HepG2 (cell line): ENCODE measurements around the gene ANKRD40. TPM values are rescaled to one million over a fixed set of nuclear protein-coding genes. Genes with fewer than 3 reads are reported as not detected.

Experiments
- BCL3 ChIP-seq: sonication (generic); formaldehyde crosslinking; IDR thresholded peaks from 2 replicates; pipeline ENCODE4 v1.5.1; 2020; ENCODE audit warnings: mild to moderate bottlenecking, missing genetic modification reagents, moderate library complexity
- DNMT1 ChIP-seq: sonication (generic); formaldehyde crosslinking; IDR thresholded peaks from 2 replicates; pipeline ENCODE4 v1.5.1; 2020; ENCODE audit warnings: mild to moderate bottlenecking, missing genetic modification reagents
- EEA1 ChIP-seq: sonication (generic); formaldehyde crosslinking; IDR thresholded peaks from 2 replicates; pipeline ENCODE4 v1.5.1; 2020; ENCODE audit warnings: mild to moderate bottlenecking, missing genetic modification reagents, borderline replicate concordance
- HES4 ChIP-seq: sonication (generic); formaldehyde crosslinking; IDR thresholded peaks from 2 replicates; pipeline ENCODE4 v1.9.0; 2021; ENCODE audit warnings: mild to moderate bottlenecking, missing genetic modification reagents, borderline replicate concordance
- RXRA ChIP-seq: sonication (generic); formaldehyde crosslinking; IDR thresholded peaks from 2 replicates; pipeline ENCODE4 v1.5.1; 2020; ENCODE audit warnings: missing genetic modification reagents
- SNRNP70 ChIP-seq: fragments of 200-400 bp; formaldehyde crosslinking; IDR thresholded peaks from 2 replicates; pipeline ENCODE4 v1.6.1; 2017; ENCODE audit warnings: mild to moderate bottlenecking, low read depth, low read length, moderate library complexity
- SPEN ChIP-seq: sonication (generic); formaldehyde crosslinking; IDR thresholded peaks from 2 replicates; pipeline ENCODE4 v1.5.1; 2020; ENCODE audit warnings: low read depth, mild to moderate bottlenecking, missing genetic modification reagents
- TERF1 ChIP-seq: sonication (generic); formaldehyde crosslinking; IDR thresholded peaks from 2 replicates; pipeline ENCODE4 v1.8.0; 2022; ENCODE audit warnings: mild to moderate bottlenecking, missing genetic modification reagents, moderate library complexity
- ZBED4 ChIP-seq: sonication (generic); formaldehyde crosslinking; IDR thresholded peaks from 2 replicates; pipeline ENCODE4 v1.4.0; 2020; ENCODE audit warnings: missing genetic modification reagents, borderline replicate concordance
- ZNF256 ChIP-seq: sonication (generic); formaldehyde crosslinking; conservative IDR thresholded peaks from 2 replicates; pipeline ENCODE4 v1.4.0; 2020; ENCODE audit warnings: missing genetic modification reagents
- ZNF280B ChIP-seq: sonication (generic); formaldehyde crosslinking; IDR thresholded peaks from 2 replicates; pipeline ENCODE4 v1.5.0; 2020; ENCODE audit warnings: missing genetic modification reagents, mild to moderate bottlenecking, borderline replicate concordance
- ZNF34 ChIP-seq: sonication (generic); formaldehyde crosslinking; IDR thresholded peaks from 2 replicates; pipeline ENCODE4 v1.4.0; 2020; ENCODE audit warnings: mild to moderate bottlenecking, missing genetic modification reagents, borderline replicate concordance
- ZNF446 ChIP-seq: sonication (generic); formaldehyde crosslinking; IDR thresholded peaks from 2 replicates; pipeline ENCODE4 v1.5.0; 2020; ENCODE audit warnings: mild to moderate bottlenecking, missing genetic modification reagents
- ZNF460 ChIP-seq: sonication (generic); formaldehyde crosslinking; IDR thresholded peaks from 2 replicates; pipeline ENCODE4 v1.5.1; 2020; ENCODE audit warnings: missing genetic modification reagents, mild to moderate bottlenecking, borderline replicate concordance
- ZNF574 ChIP-seq: sonication (generic); formaldehyde crosslinking; IDR thresholded peaks from 2 replicates; pipeline ENCODE4 v1.4.0; 2020; ENCODE audit warnings: missing genetic modification reagents
- ZNF788 ChIP-seq: sonication (generic); formaldehyde crosslinking; IDR thresholded peaks from 2 replicates; pipeline ENCODE4 v1.5.0; 2020; ENCODE audit warnings: mild to moderate bottlenecking, missing genetic modification reagents, borderline replicate concordance
- polyA plus RNA-seq, 8 experiments: library from polyadenylated mRNA; depleted of rRNA in 3 of 8; stranded (reverse) in 7 of 8; unstranded in 1 of 8; fragments of >200 nt; fragmentation: Illumina TruSeq in 4 of 8; extraction: Trizol in 4 of 8; gene quantifications; 2 replicates each; pipeline versions ENCODE4 v1.2.1 to v1.2.3, GENCODE V29; 2011 to 2016; ENCODE audit warnings: low read depth in 4 of 8, missing spikeins in 1 of 8, mixed read lengths in 1 of 8; ENCODE audit not compliant: insufficient read depth in 1 of 8
- total RNA-seq, 5 experiments: library from RNA; depleted of rRNA; stranded (reverse); fragments of >200 nt; fragmentation: Illumina TruSeq; extraction: Trizol; gene quantifications; 2 replicates each; pipeline ENCODE4 v1.2.3, GENCODE V29; 2016; ENCODE audit warnings: low read depth in 1 of 5

The ANKRD40 gene
- total and polyA plus RNA-seq, 2 of the 13 experiments (the other 11 are each of a cell fraction or from before 2014, with no cell fraction given), result 35.0 to 46.4 TPM

DNA sequence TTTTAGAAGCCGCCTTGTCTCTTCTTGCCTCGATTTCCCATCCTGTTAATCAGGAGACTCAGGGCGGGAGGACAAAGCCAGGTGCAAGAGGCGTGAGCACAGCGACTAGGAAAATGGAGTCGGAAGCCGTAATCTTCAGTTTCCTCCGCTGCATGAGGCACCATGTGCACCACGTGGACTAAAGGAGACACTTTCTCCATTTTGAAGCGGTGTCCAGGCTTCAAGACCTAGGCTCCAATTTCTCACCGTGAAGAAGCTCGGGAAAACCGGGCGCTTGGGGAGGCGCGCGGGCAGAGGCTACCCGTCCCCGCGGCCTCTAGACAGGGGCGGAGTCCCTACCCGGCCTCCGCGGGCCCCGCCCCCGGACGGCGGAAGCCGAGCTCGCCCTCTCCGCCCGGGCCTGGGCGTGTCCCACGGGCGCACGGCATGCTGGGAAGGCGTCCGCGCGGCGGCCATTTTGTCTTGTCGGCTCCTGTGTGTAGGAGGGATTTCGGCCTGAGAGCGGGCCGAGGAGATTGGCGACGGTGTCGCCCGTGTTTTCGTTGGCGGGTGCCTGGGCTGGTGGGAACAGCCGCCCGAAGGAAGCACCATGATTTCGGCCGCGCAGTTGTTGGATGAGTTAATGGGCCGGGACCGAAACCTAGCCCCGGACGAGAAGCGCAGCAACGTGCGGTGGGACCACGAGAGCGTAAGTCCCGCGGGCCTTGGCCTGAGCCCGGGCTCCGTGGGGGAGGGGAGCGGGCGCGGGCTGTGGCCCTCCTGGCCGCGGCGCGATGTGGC is 11.6 kb upstream of the ANKRD40 start, which contains the start of gene LUC7L3 (continued):
- peak; percentile 12 for TF ChIP-seq ZNF460 (CRISPR knock-in tag)
- TF ChIP-seq ZNF280B, result peak; percentile 85
- peak; percentile 97 for TF ChIP-seq ZNF788 (CRISPR knock-in tag)
- peak; percentile 65; the same call in 1 of the 2 replicates for TF ChIP-seq RXRA (CRISPR knock-in tag)
- peak; percentile 76 for TF ChIP-seq HES4 (CRISPR knock-in tag)
- TF ChIP-seq ZNF574, result peak; percentile 92
- TF ChIP-seq TERF1, result 0 out of 2 replicates have a peak, but pooled peaks have one; percentile 68
- TF ChIP-seq ZNF446, result peak; percentile 95; the same call in 1 of the 2 replicates
- peak; percentile 79; the same call in 1 of the 2 replicates for TF ChIP-seq ZBED4 (CRISPR knock-in tag)
- TF ChIP-seq EEA1 (CRISPR knock-in tag), result peak; percentile 75; the same call in 1 of the 2 replicates
- no peak for TF ChIP-seq ZNF34 (CRISPR knock-in tag)
- TF ChIP-seq ZNF256 (CRISPR knock-in tag), result peak; percentile 14; the same call in 1 of the 2 replicates
- peak; percentile 89 for TF ChIP-seq BCL3
- peak; percentile 87 for TF ChIP-seq DNMT1
- TF ChIP-seq SPEN (CRISPR knock-in tag), result peak; percentile 94; the same call in 1 of the 2 replicates
- TF ChIP-seq SNRNP70, result no peak
